ENCODE data around the gene ARL5A. TPM values are rescaled to one million over a fixed set of nuclear protein-coding genes. Genes with fewer than 3 reads are reported as not detected.

The ARL5A gene
- total and polyA plus RNA-seq, 2 of the 4 experiments (the other 2 are of a cell fraction), result 22.3 to 45.5 TPM

- H3K36me3 ChIP-seq (ENCODE audit: control insufficient read depth, insufficient read depth, low read length), result peaks cover 10% of the 10 kb centered on the region
- no peak overlapping the region for H3K56ac ChIP-seq (ENCODE audit: extremely low read depth, insufficient read depth, low read length)
- no TSS peak for BruUV-seq (replicated peaks)
- H2BK120ac ChIP-seq (ENCODE audit: low read depth, low read length), result no peak overlapping the region
- H2AK9ac ChIP-seq (replicated peaks; ENCODE audit: low read depth, low read length, poor library complexity), result no peak overlapping the region
- H3K27me3 ChIP-seq (ENCODE audit: control insufficient read depth, insufficient read depth, low read length), result no peaks in the 10 kb centered on the region
- H3K4me3 ChIP-seq (ENCODE audit: insufficient read depth, low read depth, low read length), result no peak overlapping the region
- intact Hi-C loops (cut with micrococcal nuclease), result no loop called here
- no peak for ATAC-seq (ENCODE audit: low read depth)
- H3K27ac ChIP-seq (ENCODE audit: insufficient read depth, low read length), result no peak overlapping the region
- no peak overlapping the region for H3K4me2 ChIP-seq (ENCODE audit: low read depth, low read length)
- no peak overlapping the region for H4K5ac ChIP-seq (ENCODE audit: low read depth, low read length)
- no peak overlapping the region for H2AFZ ChIP-seq (replicated peaks; ENCODE audit: low read length, poor library complexity)
- POLR2A ChIA-PET (ENCODE audit: unreplicated experiment), result no interaction called here
- no peaks in the 10 kb centered on the region for H4K20me1 ChIP-seq (ENCODE audit: insufficient read depth, low read length)
- no peak for TF ChIP-seq RCOR1 (IDR thresholded peaks at IDR 0.05; ENCODE audit: insufficient replicate concordance, low read length)
- TF ChIP-seq POLR2A (IDR thresholded peaks at IDR 0.05; ENCODE audit: low read depth, low read length), result no peak
- no peak for TF ChIP-seq CEBPB (IDR thresholded peaks at IDR 0.05; ENCODE audit: low read depth, low read length)
- no peak for TF ChIP-seq MXI1 (IDR thresholded peaks at IDR 0.05; ENCODE audit: borderline replicate concordance, low read depth, low read length)
- TF ChIP-seq CHD1 (IDR thresholded peaks at IDR 0.05; ENCODE audit: low read depth, low read length), result no peak
- no peak for TF ChIP-seq BHLHE40 (IDR thresholded peaks at IDR 0.05; ENCODE audit: low read depth, low read length)
- TF ChIP-seq, protein P1, sequence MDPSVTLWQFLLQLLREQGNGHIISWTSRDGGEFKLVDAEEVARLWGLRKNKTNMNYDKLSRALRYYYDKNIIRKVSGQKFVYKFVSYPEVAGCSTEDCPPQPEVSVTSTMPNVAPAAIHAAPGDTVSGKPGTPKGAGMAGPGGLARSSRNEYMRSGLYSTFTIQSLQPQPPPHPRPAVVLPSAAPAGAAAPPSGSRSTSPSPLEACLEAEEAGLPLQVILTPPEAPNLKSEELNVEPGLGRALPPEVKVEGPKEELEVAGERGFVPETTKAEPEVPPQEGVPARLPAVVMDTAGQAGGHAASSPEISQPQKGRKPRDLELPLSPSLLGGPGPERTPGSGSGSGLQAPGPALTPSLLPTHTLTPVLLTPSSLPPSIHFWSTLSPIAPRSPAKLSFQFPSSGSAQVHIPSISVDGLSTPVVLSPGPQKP (IDR thresholded peaks at IDR 0.05; ENCODE audit: borderline replicate concordance, low read depth, low read length), result no peak
- no peak for TF ChIP-seq NFE2L2 (IDR thresholded peaks at IDR 0.05; ENCODE audit: low read depth, low read length)
- no peak overlapping the region for H4K8ac ChIP-seq (ENCODE audit: low read depth in 2 of 2, low read length in 2 of 2)
- no peaks in the 10 kb centered on the region for H3K9me3 ChIP-seq (ENCODE audit: control insufficient read depth, insufficient read depth, low read length)
- no peaks in the 10 kb centered on the region for H3K9me1 ChIP-seq (ENCODE audit: insufficient read depth, low read length)
- H3K4me1 ChIP-seq (ENCODE audit: control insufficient read depth, insufficient read depth, low read length), result no peaks in the 10 kb centered on the region
- no peak overlapping the region for H3K14ac ChIP-seq (replicated peaks; ENCODE audit: low read depth, low read length)
- H3K9ac ChIP-seq (ENCODE audit: low read depth, low read length), result no peak overlapping the region
- CTCF ChIA-PET, result no interaction called here
- peaks cover 7 to 8% of the 10 kb centered on the region in 2 experiments; a peak in 3 of 4 replicates for H3K79me1 ChIP-seq (ENCODE audit: low read depth in 1 of 2, low read length in 2 of 2)
- dilution Hi-C loops (cut with HindIII; ENCODE audit: low sequenced_read_pairs, unreplicated experiment), result no loop called here
- H3K18ac ChIP-seq (ENCODE audit: low read depth, low read length), result no peak overlapping the region
- H2BK5ac ChIP-seq (ENCODE audit: low read depth, low read length, poor library complexity, severe bottlenecking), result no peak overlapping the region
- no CpG with 5 or more reads among the region's 1 CpG for WGBS, 2 experiments (ENCODE audit: extremely low coverage in 2 of 2, insufficient read length in 1 of 2)
- no peak for DNase-seq
- H3K23ac ChIP-seq (ENCODE audit: low read depth, low read length), result no peak overlapping the region
- no peak overlapping the region for H3K4ac ChIP-seq (ENCODE audit: low read depth, low read length)
- no peak overlapping the region for H4K91ac ChIP-seq (ENCODE audit: insufficient read depth, low read depth, low read length)
- H2BK15ac ChIP-seq (ENCODE audit: low read depth, low read length), result no peak overlapping the region
- H2BK20ac ChIP-seq (ENCODE audit: low read depth, low read length), result no peak overlapping the region
- in situ Hi-C loops (cut with MboI; ENCODE audit: low sequenced_read_pairs), result no loop called here
- H2AK5ac ChIP-seq (ENCODE audit: low read depth, low read length), result no peak overlapping the region
These were observed 19.2 kb downstream of the ARL5A start for GRCh38 chr2:151809073-151809383.

All from IMR-90 (cell line).